Neural crest cell (in vitro differentiated cells): ENCODE measurements around the gene LMAN1L. TPM values are rescaled to one million over a fixed set of nuclear protein-coding genes. Genes with fewer than 3 reads are reported as not detected.
A peak's percentile ranks its signal among the peaks of the same experiment; 100 is the strongest.

Source experiments
- DNase-seq: peaks from one replicate; pipeline ENCODE4 v3.0.0; 2021; ENCODE audit warnings: low read depth, mixed read lengths, low spot score
- H3K27ac Mint-ChIP-seq: one replicate; pipeline ENCODE4 v1.8.0; 2021; ENCODE audit warnings: mild to moderate bottlenecking, mixed read lengths; ENCODE audit not compliant: unreplicated experiment
- H3K27me3 Mint-ChIP-seq: 2 replicates; pipeline ENCODE4 v1.8.0; 2021; ENCODE audit warnings: low read depth, mild to moderate bottlenecking, mixed read lengths
- H3K36me3 Mint-ChIP-seq: 2 replicates; pipeline ENCODE4 v1.8.0; 2021; ENCODE audit warnings: low read depth, mild to moderate bottlenecking, mixed read lengths
- H3K4me1 Mint-ChIP-seq: 2 replicates; pipeline ENCODE4 v1.8.0; 2021; ENCODE audit warnings: mixed read lengths
- H3K4me3 Mint-ChIP-seq: one replicate; pipeline ENCODE4 v1.8.0; 2021; ENCODE audit warnings: mild to moderate bottlenecking, mixed read lengths
- H3K9me3 Mint-ChIP-seq: 2 replicates; pipeline ENCODE4 v1.8.0; 2021; ENCODE audit warnings: mixed read lengths
- CTCF ChIP-seq: fragments of 200-600 bp; sonication (generic); conservative IDR thresholded peaks from 2 replicates; pipeline ENCODE4 v1.5.0; 2021; ENCODE audit warnings: antibody characterized with exemption, mild to moderate bottlenecking
- total RNA-seq: library from RNA; stranded (reverse); gene quantifications from 2 replicates; pipeline ENCODE4 v1.2.1, GENCODE V29; 2021

Gene LMAN1L
- total RNA-seq, 1 donor from 2014 or later = not detected

- Mint-ChIP-seq H3K4me1 (peaks cover 8% of the 10 kb centered on the region), H3K9me3 (no peaks in the 10 kb centered on the region), H3K4me3 (no peak overlapping the region), H3K27ac (no peak overlapping the region), H3K36me3 (no peaks in the 10 kb centered on the region), H3K27me3 (peaks cover 38% of the 10 kb centered on the region)
- no peak for TF ChIP-seq CTCF
- DNase-seq = no peak
Observed at GRCh38 chr15:74831813-74832495, 19.3 kb downstream of the LMAN1L start.

- H3K27me3 Mint-ChIP-seq = peaks cover 29% of the 10 kb centered on the region
- H3K9me3 Mint-ChIP-seq = no peaks in the 10 kb centered on the region
- no peaks in the 10 kb centered on the region for H3K36me3 Mint-ChIP-seq
- no peak overlapping the region for H3K4me3 Mint-ChIP-seq
- TF ChIP-seq CTCF = no peak
- H3K27ac Mint-ChIP-seq = no peak overlapping the region
- no peak for DNase-seq
- H3K4me1 Mint-ChIP-seq = peaks cover 8% of the 10 kb centered on the region
Observed at GRCh38 chr15:74832826-74833225, 20.2 kb downstream of the LMAN1L start.

- no peaks in the 10 kb centered on the region for H3K9me3 Mint-ChIP-seq
- H3K27ac Mint-ChIP-seq = peak overlapping the region; percentile 43
- H3K4me3 Mint-ChIP-seq = no peak overlapping the region
- peaks cover 22% of the 10 kb centered on the region for H3K27me3 Mint-ChIP-seq
- peaks cover 8% of the 10 kb centered on the region for H3K4me1 Mint-ChIP-seq
- DNase-seq = no peak
- TF ChIP-seq CTCF = no peak
- H3K36me3 Mint-ChIP-seq = no peaks in the 10 kb centered on the region
Observed at GRCh38 chr15:74833376-74834107, 20.9 kb downstream of the LMAN1L start.

- Mint-ChIP-seq H3K36me3 (no peaks in the 10 kb centered on the region), H3K9me3 (no peaks in the 10 kb centered on the region), H3K27ac (no peak overlapping the region), H3K4me3 (no peak overlapping the region), H3K4me1 (peaks cover 8% of the 10 kb centered on the region), H3K27me3 (peaks cover 11% of the 10 kb centered on the region)
- TF ChIP-seq CTCF = peak; percentile 75
- DNase-seq = peak; percentile 61
Observed at GRCh38 chr15:74835312-74835823, 22.7 kb downstream of the LMAN1L start.

- peaks cover 19% of the 10 kb centered on the region for H3K4me1 Mint-ChIP-seq
- no peaks in the 10 kb centered on the region for H3K9me3 Mint-ChIP-seq
- no peak overlapping the region for H3K27ac Mint-ChIP-seq
- no peak for TF ChIP-seq CTCF
- H3K36me3 Mint-ChIP-seq = no peaks in the 10 kb centered on the region
- H3K27me3 Mint-ChIP-seq = peaks cover 3% of the 10 kb centered on the region
- no peak for DNase-seq
- no peak overlapping the region for H3K4me3 Mint-ChIP-seq
Observed at GRCh38 chr15:74836846-74837245, 24.2 kb downstream of the LMAN1L start.
